NCI-H2196 treated with DMSO at 0.1 percent for 48 hours (cell line): Measurements from ENCODE around the gene SEPHS2.

Experiments
- DNase-seq: peaks from one replicate; lab custom pipeline; 2025; ENCODE audit not compliant: unreplicated experiment; lab: John Stamatoyannopoulos, UW

Gene SEPHS2

GRCh38 chr16:30430428-30430970 lies 15.2 kb downstream of the SEPHS2 start:
- no peak for DNase-seq

DNA sequence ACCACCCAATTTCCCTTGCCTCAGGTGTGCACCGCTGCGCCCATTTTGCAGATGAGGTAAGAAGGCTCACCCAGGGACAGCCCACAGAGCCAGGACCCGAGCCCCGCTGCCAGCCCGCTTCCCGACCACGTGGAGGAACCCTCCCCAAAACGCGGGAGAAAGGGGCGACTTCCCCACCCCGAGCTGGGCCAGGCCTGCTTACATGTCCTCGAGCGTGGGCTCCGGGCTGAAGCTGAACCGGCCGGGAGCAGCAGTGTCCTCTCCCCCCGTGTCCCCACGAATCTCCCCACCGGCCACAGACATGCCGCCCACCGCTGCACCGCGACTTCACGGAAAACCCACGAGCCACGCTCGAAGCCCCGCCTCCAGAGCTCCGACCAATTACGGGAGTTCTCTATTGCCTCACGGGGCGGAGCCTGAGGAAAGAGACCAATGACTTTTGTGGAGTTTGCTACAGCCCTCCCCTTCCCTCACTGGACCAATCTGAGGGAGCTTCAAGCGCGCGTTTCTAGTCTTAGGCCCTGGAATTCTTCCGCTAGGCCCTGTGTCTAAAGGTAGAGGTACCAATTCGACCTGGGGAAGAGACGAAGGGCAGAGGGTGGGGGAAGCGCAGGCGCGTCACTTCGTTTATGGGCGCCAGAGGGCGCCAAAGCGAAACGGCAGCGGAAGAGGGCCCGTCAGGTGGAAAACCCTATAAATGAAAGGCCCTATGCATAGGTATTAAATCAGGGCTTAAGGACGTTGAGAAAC lies 15.8 kb downstream of the SEPHS2 start, which contains the start of gene DCTPP1:
Gene DCTPP1 (minus strand): TSS at position 353 of the 750 bp plus-strand sequence. CDS start 50 bp downstream, at position 303.
- DNase-seq, result peak; percentile 98

DNA sequence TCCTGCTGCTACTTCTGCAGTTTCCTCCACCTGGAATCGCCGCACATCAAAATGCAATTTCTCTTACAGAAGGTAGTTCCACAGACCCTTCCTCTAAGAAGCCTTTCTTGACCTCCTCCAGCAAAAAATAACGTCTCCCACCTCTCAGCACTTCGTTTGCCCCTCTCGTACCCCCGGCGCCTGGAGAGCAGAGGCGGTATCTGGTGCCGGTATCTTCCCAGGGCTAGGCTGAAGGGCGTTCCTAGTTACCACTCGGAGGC lies 16.3 kb downstream of the SEPHS2 start:
- no peak for DNase-seq

DNA sequence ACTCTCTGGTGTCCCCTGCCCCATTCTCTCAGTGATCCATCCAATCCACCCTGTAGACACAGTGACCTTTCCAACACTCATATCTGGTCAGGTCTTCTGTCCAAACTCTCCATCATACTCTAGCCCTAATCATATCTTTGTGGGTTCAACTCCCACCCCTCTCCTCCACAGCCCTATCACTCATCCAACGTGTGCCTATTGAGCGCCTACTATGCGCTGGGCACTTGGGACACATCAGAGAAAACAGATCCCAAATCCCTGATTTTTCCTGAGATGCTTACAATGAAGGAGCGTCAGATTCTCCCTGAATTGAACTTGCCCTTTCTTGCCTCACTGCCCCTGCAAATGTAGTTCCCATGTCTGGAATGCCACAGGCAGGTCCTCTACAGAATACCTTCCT lies 17.6 kb downstream of the SEPHS2 start:
- no peak for DNase-seq

- no peak for DNase-seq
Observed at GRCh38 chr16:30421010-30421409, 24.7 kb downstream of the SEPHS2 start.

- DNase-seq, result no peak
Observed at GRCh38 chr16:30418350-30419181, 27.1 kb downstream of the SEPHS2 start.

- DNase-seq, result peak; percentile 92
Observed at GRCh38 chr16:30417529-30418349, 27.9 kb downstream of the SEPHS2 start.

DNA sequence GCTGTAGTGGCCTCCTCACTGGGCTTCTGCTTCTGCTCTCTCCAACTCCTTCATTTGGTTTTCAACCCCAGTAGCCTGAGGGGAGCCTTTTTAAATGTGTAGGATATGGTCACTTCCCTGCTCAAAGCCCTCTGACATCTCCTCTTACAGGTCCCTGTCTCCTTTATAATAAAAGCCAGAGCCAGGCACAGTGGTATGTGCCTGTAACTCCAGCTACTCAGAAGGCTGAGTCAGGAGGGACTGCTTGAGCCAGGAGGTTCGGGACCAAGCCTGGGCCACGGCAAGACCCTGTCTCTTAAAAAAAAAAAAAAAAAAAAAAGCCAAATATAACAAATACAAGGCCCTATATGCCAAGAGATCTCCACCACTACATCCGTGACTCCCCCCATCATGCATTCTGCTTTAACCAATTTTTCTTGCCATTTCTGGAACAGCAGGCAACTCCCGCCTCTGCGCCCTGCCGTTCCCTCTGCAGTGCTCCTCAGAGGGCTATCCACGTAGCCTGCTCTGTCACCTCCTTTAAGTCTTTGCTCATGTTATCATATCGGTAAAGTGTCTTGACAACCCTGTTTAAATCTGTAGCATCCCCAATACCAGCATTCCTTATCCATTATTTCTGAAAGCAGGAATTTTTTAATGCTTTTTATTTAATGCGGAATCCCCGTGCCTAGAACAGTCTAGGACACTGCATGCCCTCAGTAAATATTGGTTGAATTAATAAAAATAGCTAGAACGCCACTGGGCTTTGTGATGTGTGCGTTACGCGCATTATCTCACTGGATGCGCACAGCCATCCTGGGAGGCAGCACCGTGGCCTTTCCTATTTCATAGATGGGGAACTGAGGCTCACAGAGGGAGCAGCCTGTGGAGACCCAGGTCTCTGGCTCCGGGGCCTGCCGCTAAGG lies 28.8 kb downstream of the SEPHS2 start:
- no peak for DNase-seq

DNA sequence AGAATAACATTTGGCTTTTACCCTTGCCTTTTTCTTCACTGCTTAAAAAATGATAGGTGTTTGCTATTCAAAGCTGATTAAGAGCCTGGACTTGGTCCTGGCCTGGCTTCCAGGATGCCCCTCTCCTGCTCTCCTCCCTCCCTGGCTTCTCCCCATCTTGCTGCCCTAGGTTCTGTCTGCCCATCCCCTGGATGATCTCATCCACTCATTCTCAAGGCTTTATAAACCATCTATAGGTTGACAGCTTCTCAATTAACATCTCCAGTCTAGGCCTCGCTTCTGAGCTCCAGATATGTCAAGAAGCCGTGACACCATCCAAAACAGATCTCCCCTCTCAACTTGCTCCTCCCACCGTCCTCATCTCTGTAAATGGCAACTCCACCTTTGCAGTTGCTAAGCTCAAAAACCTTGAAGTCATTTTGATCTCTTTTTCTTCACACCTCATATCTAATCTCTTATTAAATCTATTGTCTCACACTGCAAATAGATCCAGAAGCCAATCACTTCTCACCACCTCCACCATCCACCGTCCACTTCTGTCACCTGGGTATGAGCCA lies 29.5 kb downstream of the SEPHS2 start:
- DNase-seq, result no peak

GRCh38 chr16:30414159-30414558 lies 31.5 kb downstream of the SEPHS2 start:
- DNase-seq, result no peak

DNA sequence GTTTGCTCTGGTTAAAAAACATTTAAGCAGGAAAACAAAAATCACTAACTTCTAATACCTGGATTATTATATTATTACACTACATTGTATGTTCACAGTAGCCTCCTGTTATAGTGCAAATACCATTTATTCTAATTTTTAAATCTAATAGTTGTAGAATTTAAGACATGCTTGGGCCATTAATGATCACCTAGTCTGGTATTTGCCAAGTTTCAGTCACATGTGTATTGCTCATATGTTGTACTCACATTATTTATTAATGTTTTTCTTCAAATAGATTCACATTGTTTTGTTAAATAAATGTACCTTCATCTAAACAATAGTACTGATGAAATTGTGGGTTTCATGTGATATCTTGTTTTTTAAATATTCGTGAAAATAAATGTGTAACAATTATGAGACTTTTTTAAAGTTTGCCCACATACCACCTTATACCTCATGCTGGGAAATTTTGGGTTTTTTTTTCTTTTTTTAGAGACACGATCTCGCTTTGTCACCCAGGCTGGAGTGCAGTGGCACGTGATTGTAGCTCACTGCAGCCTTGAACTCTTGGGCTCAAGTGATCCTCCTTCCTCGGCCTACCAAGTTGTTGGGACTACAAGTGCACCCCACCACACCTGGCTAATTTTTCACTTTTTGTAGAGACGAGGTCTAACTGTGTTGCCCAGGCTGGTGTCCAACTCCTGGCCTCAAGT lies 32.4 kb downstream of the SEPHS2 start:
- DNase-seq, result no peak

DNA sequence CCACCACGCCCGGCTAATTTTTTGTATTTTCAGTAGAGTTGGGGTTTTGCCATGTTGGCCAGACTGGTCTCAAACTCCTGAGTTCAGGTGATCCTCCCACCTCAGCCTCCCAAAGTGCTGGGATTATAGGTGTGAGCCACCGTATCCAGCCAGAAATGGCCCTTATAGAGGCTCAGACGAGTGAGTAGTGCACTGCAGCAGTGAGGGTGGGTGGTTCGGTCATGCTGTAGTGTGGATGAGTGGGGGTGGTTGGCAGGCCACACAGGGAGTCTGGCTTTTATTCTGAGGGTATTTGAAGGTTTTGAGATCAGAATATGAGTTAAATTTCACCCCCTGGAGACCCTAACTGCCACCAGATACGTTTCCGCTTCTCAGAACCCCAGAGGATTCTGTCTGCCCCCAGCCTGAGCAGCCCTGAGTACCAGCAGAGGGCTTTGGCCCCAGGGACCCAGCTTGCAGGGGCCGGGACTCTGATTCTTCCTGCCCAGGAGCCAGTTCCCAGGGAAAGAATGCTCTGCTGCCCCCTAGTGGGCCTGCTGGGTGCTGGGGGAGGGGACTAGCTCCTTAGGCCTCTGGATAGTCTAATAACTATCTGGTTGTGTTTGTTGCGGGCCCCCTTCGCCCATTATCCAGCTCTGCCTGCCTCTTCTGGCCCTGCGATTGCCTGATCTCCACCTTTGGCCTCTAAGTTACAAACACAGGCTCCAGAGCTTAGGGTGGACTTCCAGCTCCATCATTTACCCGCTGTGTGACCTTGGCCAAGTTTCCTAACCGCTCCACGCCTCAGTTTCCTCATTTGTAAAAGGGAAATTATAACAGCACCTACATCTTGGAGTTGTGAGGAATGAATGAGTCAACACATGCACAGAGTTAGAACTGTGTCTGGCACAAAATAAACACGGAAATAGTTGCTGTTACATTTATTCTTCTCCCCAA lies 36.3 kb downstream of the SEPHS2 start:
- peak; percentile 76 for DNase-seq

- DNase-seq, result no peak
Observed at GRCh38 chr16:30407804-30408534, 37.7 kb downstream of the SEPHS2 start.

GRCh38 chr16:30407102-30407803 lies 38.4 kb downstream of the SEPHS2 start, which contains the start of gene ZNF771:
ZNF771 (plus strand) TSS chr16:30407606; CDS start chr16:30408054, 448 bp downstream.
- peak; percentile 82 for DNase-seq

- DNase-seq, result no peak
Observed at GRCh38 chr16:30406795-30407101, 38.9 kb downstream of the SEPHS2 start.

DNA sequence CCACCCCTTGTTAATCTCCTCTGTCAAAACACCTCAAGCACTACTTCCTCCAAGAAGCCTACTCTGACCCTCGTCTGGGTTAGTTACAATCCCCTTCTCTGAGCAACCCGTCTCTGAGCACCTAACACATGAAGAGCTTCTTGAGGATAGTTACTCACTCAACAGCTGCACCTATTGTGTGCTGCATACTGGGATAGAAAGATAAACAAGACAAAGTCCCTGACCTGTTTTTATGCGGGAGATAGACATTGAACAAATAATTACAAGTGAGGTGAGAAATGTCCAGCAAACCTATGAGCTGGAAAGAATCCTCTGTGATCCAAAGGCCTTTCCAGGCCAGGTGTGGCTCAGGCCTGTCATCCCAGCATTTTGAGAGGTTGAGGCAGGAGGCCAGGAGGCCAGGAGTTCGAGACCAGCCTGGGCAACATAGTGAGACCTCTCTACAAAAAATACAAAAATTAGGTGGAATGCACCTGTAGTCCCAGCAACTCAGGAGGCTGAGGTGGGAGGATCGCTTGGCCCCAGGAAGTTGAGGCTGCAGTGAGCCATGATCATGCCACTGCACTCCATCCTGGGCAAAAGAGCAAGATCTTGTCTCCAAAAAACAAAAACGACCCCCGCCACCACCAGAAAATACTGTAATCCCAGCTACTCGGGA lies 43.8 kb downstream of the SEPHS2 start:
- no peak for DNase-seq
